ENCODE measurements around the gene CAVIN3.
A peak's percentile ranks its signal among the peaks of the same experiment; 100 is the strongest.

The CAVIN3 gene

GRCh38 chr11:6320411-6321155 is at the start of gene CAVIN3:
Gene CAVIN3 (minus strand): TSS chr11:6320501. CDS start chr11:6320476, 25 bp downstream.
- peak; percentile 52 for DNase-seq

- DNase-seq = no peak
Observed at GRCh38 chr11:6365659-6366058, 45.4 kb upstream of the CAVIN3 start.

GRCh38 chr11:6362873-6363678 is 42.8 kb upstream of the CAVIN3 start:
- DNase-seq = peak; percentile 63

GRCh38 chr11:6362185-6362872 is 42.0 kb upstream of the CAVIN3 start:
- DNase-seq = no peak

GRCh38 chr11:6360183-6360582 is 39.9 kb upstream of the CAVIN3 start:
- no peak for DNase-seq

GRCh38 chr11:6357222-6357621 is 36.9 kb upstream of the CAVIN3 start:
- no peak for DNase-seq

GRCh38 chr11:6356503-6357055 is 36.3 kb upstream of the CAVIN3 start:
- no peak for DNase-seq

GRCh38 chr11:6354651-6355485 is 34.6 kb upstream of the CAVIN3 start:
- no peak for DNase-seq

GRCh38 chr11:6353367-6353987 is 33.2 kb upstream of the CAVIN3 start:
- peak; percentile 47 for DNase-seq

- DNase-seq = no peak
Observed at GRCh38 chr11:6351782-6352382, 31.6 kb upstream of the CAVIN3 start.

GRCh38 chr11:6350486-6350885 is 30.2 kb upstream of the CAVIN3 start:
- DNase-seq = no peak

GRCh38 chr11:6350043-6350442 is 29.7 kb upstream of the CAVIN3 start:
- no peak for DNase-seq

- no peak for DNase-seq
Observed at GRCh38 chr11:6345366-6345765, 25.1 kb upstream of the CAVIN3 start.

GRCh38 chr11:6336293-6336692 is 16.0 kb upstream of the CAVIN3 start:
- DNase-seq = no peak

GRCh38 chr11:6334806-6335205 is 14.5 kb upstream of the CAVIN3 start:
- no peak for DNase-seq

- DNase-seq = no peak
Observed at GRCh38 chr11:6333095-6333494, 12.8 kb upstream of the CAVIN3 start.

- no peak for DNase-seq
Observed at GRCh38 chr11:6332066-6332465, 11.8 kb upstream of the CAVIN3 start.

- DNase-seq = no peak
Observed at GRCh38 chr11:6328321-6328720, 8.0 kb upstream of the CAVIN3 start.

GRCh38 chr11:6327806-6328205 is 7.5 kb upstream of the CAVIN3 start:
- no peak for DNase-seq

GRCh38 chr11:6326985-6327384 is 6.7 kb upstream of the CAVIN3 start:
- no peak for DNase-seq

- DNase-seq = no peak
Observed at GRCh38 chr11:6326303-6326702, 6.0 kb upstream of the CAVIN3 start.
